CD4-positive, alpha-beta T cell treated with Interleukin-10 for 1 hour (primary cell): ENCODE data around the gene IRF2BPL.

Experiments
- DNase-seq: peaks from one replicate; pipeline ENCODE4 v3.0.0-alpha.2; 2020

IRF2BPL gene

DNA sequence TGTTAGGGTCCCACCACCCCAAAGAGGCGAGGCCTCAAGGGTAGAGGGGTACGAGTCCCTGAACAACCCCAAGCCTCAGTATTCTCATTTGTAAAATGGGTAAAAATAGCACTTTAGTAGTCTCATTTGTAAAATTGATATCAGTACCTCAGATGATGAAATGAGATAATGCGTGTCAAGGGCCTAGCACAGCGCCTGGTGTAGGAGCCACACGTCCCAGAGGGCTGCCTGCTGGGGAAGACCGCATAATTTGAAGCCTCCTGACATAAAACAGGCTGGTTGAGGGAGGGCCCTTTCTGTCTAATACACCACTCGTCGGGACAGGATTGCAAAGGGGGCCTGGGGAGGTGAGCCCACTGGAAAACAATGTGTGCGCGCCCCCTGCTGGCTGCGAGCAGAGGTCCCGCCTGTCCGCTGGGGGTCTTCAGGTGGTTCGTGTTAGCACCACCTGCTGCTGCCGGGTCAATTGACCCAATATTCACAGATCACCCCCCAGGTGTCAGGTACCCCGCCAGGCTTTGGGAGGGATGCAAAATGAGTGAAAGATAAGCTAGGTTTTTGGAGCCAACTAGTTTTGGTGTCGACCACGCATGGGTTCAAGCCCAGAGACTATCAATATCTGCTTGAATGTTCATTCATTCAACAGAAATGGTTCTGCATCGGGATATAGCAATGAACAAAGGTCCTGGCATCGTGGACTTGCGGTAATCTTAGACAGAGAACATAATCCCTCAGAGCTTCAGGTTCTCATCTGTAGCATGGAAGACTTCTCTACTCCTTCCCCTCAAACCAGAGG, 24.7 kb upstream of the IRF2BPL start:
- DNase-seq = peak; percentile 79

DNA sequence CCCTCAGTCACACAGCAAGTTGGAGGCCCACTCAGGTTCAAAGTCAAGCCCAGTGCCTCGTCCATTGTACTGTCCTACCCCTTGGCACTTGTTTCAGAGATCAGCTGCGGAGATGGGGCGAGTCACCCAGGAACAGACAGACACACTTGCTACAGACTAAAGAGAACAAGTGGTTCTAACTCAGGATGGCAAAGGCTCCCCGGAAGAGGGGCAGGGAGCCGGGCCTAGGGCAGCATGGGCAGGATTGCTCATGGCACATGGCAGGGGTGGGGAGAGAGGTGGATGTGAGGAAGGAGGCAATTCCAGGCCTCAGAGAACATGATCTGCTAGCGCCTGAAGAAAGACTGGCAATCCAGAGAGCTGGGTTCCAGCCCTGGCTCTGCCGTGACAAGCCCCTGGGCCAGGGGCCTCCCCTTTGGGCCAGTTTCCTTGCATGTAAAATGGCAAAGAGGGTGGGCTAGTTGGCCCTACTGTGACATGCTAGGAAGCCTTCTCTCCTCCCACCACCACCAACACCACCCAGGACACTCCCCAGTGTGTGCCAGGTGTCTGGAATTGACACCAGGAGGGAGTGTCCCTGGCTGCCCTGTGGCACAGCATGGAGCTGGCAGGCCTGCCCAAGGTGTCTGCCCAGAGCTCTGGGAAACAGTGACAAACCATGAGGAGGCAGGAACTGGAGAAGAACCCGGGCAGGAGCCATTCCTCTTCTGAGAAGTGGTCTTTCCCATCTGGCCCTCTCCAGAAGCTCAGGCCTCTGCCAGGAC, 24.0 kb upstream of the IRF2BPL start:
- DNase-seq = no peak

DNA sequence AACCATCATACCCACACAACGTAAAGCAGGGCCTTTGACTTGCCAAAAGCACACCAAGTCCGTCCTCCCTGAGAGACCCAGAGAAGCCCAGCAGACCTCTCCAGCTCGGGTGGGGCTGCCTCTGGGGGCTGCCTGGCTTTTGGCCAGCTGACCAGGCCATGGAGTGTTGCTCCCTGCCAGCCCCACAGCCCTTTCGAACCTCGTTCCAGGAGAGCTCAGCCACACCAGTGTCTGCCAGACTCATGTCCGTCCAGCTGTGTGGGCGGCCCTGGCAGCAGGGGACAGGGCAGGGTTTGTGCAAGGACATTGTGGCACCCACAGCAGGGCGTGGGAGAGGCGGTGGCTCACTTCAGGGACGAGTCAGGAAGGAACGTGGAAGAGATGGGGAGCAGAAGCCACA, 22.6 kb upstream of the IRF2BPL start:
- DNase-seq = no peak

DNA sequence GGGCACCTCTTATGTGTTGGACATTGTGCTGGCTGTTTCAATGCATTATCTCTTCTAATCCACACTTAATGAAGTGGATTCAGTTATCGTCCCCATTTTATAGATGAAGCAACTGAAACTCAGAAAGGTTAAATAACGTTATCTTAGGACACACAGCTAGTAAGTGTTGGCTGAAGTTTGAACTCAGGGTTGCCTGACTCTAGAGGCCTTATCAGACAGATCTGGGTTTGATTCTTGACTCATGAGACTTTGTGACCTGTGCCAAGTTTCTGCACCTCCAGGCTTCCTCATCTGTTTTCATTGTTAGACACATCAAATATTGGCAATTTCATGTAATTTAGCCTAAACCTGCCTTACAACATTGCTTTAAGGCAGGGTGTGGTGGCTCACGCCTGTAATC, 18.2 kb upstream of the IRF2BPL start:
- no peak for DNase-seq

DNA sequence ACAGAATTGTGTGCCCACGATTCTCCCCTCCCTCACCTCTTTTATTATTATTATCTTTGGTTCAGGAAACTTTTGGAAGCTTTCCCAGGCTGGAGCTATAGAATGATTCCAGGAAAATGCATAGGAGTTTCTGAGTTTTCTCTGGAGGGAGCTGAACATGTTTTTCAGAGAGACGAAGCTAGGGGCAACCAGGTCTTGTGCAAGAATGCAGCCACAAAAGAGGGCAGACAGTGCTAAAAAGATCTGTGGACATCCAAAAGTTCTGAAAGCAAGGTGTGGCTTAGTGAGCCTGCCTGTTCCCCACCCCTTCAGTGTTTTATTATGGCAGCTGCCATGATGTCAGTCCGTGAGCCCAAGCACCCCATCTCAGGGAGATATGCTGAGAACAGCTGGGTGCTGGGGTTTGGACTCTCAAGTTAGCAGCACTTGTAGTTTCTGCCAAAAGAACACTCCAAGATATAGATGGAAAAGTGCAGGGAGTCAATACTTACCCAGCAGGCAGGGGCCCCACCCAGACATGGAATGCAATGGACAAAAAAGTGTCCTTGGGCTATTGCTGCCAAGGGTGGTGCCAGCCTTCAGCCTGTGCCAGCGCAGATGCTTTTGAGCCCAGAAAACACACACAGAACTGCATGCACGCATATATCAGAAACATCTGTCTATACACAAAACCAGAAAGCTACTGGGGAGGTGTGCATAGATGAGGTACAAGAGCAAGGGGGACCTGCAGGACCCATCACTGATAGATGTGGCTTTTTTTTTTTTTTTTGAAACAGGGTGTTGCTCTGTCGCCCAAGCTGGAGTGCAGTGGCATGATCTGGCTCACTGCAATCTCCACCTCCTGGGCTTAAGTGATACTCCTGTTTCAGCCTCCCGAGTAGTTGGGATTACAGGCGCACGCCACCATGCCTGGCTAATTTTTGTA, 17.0 kb upstream of the IRF2BPL start:
- no peak for DNase-seq

DNA sequence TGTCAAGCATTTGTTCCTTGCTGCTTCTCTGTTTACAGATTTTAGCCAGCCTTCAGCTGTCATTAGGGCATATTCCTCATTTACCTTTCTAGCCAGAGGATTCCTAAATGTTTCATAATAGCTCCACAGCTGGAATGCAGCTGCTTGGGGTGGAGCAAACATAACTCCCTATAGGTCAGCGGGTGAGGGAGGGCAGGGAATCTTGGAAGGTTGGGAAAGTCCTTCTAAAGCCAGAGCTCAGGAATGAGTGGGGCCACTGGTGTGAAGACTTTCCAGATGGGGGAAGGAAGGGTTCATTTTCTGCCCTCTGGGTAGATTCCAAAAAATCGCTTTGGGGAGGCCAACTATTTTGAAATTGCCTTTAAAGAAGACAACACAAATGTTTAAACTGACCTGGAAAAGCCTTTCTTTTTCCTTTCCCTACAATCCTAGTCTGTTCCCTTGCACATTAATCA, 16.3 kb upstream of the IRF2BPL start:
- no peak for DNase-seq

DNA sequence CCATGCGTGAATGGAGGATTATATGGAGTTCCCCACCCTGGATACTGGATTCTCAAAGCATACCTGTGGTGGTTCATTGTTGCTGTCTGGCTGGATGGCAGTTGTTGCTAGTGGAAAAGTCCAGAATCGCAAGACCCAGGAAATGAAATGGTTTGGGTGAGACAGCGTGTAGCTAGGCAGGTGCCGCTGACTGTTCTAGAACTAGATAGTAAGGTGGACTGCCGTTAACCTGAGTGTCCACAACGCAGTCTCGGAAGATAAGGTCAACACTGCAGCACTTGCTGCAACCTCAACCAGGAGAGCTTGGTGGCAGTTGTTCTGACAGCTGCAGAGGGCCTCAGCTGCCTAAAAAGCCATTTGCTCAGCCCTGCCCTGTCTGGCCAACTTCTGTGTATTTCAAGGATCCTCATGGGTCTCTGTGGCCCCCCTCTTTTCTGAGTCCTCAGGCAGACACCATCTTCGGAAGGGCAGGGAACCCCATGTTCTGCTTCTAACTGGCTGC, 15.5 kb upstream of the IRF2BPL start:
- DNase-seq = no peak

DNA sequence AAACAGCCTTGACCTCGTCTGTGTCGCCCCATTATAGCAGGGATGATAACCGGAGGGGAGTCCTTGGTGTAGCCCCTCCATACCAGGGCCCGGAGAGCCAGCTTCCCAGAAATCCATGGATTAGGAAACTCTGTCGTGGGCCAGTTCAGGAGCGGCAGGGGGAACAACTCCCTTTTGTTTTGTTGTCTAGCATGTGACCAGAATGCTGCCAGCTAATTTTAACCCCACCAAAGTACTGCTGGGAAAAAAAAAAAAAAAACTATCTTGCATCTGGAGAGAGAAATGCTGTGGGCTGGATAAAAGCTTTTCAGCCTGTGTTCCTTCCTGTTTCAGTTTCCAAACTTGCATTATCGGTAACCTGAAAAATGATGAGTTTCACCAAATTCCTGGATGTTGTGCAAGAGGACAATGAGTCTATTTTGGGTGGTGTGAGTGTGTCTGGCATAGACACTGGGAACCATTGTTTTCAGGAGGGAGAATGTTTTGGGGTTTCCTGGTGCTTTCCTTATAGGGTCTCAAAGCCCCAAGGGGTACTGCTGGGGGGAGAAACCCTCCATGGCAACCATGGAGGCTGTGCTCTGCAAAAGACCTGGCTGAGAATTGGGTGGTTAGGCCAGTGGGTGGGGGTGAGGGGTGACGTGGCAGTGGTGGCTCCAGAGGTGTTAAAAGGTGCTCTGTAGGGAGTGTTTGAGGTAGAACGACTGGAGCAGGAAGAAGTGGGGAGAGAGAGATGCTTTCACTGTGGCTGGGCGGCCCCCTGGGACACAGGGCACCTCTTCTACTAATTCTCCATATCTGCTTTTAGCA, 14.9 kb upstream of the IRF2BPL start:
- peak; percentile 67 for DNase-seq

DNA sequence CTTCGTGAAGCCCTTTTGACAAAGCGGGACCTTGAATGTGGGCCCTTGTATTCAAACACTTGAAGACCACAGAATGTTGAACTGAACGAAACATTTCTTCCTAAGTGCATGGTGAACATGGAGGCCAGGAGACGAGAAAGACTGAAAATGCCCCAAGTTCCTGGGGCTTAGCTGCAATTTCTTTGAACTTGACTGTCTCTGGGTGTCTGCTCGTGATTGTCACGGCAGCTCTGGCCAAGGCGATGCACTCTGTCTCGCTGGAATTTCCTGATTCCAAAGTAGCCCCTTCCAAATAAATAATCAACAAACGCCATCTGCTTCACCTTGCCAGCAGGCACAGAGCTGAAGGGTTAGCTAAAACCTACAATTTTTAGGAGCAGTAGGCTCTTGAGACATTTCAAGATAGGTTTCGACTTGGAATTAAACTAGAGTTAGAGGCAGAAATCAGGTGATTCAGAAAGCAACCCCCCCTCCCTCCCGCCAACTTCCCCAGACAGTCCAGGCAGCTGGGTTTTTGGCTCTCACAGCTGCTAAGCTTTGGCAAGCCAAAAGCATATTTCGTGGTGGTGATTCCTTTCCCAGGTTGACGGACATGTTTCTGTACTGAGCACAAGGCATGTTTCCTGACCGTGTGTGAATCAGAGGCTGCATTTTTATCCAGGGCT, 13.5 kb upstream of the IRF2BPL start:
- no peak for DNase-seq

DNA sequence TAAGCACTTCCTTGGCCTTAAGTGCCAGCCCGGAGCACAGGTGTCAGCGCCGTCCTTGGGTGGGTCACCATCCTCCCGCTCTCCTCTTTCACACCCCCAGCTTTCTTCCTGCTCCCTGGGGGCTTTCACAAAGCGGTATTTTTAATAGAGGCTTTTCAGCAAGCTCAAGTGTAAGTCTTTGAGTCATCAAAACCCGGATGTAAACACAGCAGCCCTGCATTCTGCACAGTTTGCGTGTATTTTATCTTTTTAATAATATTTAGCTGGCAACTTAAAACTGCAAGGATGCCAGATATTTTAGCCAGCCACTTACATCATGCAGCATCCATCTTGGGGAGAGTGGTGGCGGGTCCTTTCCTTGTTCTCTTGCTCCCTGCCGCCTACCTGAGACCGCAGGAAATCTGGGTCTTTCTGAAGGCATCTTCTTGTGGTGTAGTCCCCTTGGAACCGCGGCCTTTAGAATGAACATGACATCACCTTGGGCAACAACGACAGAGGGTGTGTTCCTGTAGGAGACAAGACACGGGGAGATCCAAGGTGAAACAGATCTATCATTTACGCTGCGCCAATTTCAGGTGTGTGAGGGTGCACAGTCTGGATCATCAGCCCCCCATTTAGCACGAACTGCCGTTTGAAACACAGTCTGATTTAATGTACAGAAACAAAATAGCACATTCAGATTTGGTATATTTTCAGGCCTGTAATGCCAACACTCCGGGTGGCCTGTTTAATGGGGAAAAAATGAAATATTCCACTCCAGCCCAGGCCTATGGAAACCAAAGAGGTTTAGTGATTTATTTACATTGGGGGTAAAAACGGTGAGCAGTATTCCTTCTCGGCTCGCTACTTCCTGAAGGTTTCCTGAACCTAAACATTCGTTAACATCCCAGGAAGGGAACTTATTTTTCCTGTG, 12.5 kb upstream of the IRF2BPL start:
- DNase-seq = peak; percentile 54

DNA sequence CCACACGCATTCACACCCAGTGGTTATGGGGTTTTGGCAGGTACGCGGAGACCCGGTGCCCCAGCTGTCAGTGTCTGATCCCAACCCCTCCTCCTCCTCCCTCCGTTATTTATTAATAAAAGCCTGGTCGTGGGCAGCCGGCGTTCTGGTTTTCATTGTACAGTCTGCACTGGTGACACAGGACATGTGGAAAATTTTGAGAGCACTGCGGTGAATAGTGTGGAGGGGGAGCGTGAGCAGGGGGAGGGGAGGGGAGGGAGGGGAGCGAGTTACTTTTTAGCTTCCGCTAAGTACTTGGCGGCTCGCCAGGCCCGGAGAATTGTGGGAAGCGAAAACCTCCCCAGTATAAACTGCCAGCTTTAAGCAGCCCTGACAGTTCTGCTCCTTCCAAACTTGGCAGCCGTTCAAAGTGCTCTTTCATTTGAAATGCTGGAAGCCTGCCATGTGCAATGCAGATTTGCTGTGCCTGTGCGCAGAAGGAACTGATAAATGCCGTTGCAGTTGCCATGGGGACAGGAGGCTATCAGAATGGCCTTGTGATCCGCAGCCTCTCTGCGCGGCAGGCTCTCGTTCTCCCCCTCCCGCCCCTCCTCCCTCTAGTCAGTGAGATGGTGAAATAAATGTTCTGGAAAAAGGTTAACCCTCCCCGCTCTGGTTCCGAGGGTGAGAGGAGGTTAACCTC, 11.7 kb upstream of the IRF2BPL start:
- DNase-seq = peak; percentile 98

DNA sequence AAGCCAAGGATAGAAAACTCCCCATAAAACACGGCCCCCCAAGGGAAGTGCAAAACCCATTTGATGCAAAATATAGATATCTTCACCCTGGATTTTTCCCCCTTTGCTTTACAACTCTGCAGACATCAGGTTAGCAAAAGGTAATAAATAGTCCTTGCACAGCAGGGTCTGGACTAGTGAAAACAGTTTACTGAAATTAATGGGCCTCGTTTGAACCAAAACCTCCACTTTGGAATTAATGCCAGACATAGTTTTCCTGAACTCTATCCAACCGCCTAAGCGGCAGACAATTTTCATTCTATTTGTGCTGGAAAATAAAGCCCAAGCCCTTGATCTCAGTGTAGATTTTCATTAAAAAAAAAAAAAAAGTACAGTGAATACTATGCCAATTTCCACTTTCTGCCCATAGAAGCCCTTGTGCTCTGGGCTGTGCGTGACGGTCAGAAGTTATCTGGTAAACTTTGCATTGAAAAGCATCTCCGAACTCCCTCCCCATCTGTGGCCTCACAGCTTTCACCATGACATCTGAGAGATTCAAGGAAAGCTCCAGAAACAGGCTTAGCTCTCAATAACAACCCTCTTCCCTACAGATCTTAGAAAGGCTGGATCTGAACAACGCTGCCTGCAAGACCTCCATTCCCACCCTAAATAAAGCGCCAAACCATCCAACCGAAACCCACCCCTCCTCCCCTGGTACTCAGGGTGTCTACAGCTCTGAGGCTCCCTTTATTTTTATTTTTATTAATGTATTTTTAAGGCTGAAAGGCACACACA, 11.0 kb upstream of the IRF2BPL start:
- DNase-seq = no peak

DNA sequence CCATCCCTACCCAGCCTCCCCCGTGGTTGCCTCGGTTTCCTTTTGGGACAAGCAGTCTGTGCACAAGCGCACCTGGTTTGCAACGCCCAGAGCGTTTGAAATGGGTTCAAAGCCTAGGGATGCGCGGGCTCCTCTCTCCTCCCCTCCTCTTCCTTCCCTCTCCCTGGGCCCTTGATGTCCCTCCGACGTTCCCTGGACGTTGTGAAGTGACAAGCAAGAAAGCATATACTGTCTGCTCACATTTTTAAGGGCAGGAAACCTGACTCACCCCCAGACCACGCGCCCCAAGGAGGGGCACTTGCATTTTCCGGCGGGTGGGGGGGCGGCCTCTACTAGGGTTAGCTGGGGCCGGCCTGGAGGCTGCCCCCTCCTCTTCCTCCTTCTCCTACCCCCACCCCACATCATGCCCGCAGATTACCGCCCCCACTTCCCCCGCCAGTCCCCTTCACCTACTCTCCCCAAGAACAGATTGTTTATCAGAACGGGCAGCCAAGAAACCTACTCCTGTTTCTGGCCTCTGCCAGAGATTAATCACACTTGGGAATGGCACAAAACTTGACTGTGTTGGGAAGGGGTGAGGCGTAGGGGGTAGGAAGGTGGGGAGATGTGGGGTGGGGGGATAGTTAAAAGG, 9.5 kb upstream of the IRF2BPL start:
- DNase-seq = peak; percentile 53

DNA sequence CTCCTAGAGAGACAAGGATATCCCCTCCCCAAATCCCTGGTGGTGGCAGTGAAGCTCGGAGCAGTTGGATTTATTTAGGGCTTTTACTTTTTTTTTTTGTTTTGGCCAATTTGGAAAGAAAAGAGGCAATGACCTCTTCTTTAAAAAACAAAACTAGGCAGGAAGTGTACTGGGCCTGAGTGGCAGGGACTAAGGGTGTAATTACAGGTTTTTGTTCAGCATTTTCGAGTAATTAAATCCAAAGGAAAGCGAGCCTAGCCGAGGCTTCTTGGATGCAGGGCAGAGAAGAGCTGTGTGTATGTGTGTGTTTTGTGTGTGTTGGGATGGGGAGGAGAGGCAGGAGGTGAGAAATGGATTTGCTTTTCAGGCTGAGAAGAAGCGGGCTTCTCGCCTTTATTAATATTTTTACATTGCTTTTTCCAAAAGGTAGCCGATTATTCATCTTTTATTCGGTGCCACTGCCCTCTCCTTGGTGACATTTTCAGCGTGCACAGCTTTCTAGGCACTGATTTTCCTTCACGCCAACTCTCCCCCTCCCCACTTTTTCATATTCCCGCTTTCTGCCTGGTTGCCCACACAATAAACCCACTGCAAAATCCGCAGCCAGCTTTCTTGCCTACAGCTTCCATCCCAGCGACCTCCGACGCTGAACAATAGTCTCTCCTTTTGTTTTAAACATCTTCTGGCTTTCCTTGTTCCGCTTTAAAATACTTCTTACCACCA, 8.9 kb upstream of the IRF2BPL start:
- DNase-seq = no peak

DNA sequence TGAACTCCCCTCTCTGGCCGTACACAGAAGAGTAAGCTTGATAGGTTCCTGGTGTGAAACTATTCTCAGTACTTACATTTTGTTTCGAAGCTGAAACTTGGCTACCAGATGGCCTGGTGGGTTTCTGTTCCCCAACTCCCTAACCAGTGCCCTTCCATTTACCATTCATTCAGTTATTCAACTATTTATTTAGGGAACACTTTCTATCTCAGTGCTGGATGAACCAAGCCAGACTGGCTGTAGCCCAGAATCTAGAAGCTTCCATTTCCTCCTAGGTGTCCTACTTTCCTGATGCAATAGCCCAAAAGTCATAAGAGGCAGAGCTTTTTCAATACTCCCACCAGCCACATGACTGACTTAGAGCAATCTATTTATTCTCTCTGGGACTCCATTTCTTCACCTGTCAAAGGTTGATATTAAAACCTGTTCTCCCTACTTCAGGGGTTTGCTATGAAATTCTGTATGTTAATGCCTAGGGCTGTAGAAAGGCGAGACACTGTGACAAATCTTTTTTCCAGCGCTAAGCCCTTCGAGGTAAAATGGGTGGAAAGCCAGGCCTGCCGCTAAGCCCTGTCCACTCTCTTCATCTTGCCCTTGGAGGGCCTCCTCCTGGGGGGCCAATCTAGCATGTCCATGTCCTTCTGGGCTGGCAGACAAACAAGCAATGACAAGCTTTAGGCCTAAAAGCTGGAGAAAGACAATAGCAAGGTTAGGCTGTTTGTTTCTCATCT, 8.1 kb upstream of the IRF2BPL start:
- no peak for DNase-seq

DNA sequence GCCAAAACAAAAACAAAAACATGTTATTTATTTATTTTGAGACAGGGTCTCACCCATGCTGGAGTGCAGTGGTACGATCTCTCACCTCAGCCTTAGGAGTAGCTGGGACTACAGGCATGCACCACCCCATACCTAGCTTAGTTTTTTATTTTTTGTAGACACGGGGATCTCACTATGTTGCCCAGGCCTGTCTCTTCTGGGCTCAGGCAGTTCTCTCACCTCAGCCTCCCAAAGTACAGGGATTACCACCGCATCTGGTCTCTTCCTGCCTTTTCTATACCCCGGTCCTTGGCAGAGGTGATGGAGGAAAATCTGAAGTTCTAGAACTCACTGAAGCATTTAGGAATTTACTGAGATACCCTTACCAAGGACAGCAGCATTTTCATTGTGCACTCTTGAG, 6.8 kb upstream of the IRF2BPL start:
- no peak for DNase-seq
